Vagina (tissue), 2 donors: ENCODE measurements around the gene FAM180A.

Source experiments
- POLR2A ChIP-seq, 2 donors: fragments of 450-650 bp; IDR thresholded peaks; one replicate each; pipeline ENCODE4 v1.6.1; 2017; ENCODE audit warnings: antibody characterized with exemption in 2 of 2, mild to moderate bottlenecking in 2 of 2, moderate library complexity in 2 of 2
- TF ChIP-seq, protein P1 (sequence below), 3 experiments: fragments of 450-650 bp in 2 of 3; fragments of 200-600 bp in 1 of 3; sonication (generic) in 1 of 3; IDR thresholded peaks; one replicate each; pipeline ENCODE4 v1.5.1; 2017 to 2019; ENCODE audit warnings: antibody characterized with exemption in 3 of 3, mild to moderate bottlenecking in 2 of 3, moderate library complexity in 2 of 3

DNA sequence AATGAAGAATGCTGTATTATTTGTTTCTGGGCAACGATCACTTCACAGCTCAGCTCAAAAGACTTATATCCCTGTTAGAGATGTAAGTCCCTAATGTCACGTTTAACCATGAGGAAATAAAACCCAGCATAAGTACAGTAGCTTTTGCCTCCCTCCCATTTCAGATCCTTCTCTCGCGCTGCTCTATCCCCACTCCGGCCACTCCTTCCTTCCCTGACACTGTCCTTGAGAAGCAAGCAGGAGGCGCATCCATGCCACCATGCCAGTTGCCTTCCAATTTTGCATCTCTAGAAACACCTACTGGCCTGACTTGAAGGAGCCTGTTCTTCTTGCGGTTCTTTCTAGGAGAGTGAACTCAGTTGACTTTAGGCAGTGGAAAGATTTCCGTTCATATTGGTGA, 1.2 kb downstream of the FAM180A start:
- TF ChIP-seq, protein P1, sequence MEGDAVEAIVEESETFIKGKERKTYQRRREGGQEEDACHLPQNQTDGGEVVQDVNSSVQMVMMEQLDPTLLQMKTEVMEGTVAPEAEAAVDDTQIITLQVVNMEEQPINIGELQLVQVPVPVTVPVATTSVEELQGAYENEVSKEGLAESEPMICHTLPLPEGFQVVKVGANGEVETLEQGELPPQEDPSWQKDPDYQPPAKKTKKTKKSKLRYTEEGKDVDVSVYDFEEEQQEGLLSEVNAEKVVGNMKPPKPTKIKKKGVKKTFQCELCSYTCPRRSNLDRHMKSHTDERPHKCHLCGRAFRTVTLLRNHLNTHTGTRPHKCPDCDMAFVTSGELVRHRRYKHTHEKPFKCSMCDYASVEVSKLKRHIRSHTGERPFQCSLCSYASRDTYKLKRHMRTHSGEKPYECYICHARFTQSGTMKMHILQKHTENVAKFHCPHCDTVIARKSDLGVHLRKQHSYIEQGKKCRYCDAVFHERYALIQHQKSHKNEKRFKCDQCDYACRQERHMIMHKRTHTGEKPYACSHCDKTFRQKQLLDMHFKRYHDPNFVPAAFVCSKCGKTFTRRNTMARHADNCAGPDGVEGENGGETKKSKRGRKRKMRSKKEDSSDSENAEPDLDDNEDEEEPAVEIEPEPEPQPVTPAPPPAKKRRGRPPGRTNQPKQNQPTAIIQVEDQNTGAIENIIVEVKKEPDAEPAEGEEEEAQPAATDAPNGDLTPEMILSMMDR (IDR thresholded peaks at IDR 0.05): no peak
- TF ChIP-seq POLR2A (IDR thresholded peaks at IDR 0.05): no peak
